Activated CD8-positive, alpha-beta memory T cell treated with anti-CD3 and anti-CD28 coated beads, Interleukin-2, amount 50 U/mL, for 24 hours (primary cell): Measurements from ENCODE around the gene PRMT6.
"Not testable (repeated sequence)": the region's sequence is repeated elsewhere in the genome, so short reads cannot be mapped to it uniquely, and the experiment has no call there.

Source experiments
- DNase-seq: peaks from one replicate; pipeline ENCODE4 v3.0.0-alpha.2; 2020; ENCODE audit errors: extremely low read depth

PRMT6 gene

GRCh38 chr1:107056426-107057196 is at the start of gene PRMT6:
Gene PRMT6, plus strand, starts transcription at chr1:107056674. Its CDS starts 42 bp downstream, at chr1:107056716.
- peak; percentile 56 for DNase-seq

- DNase-seq, result no peak
Observed at GRCh38 chr1:107009281-107009680, 47.2 kb upstream of the PRMT6 start.

GRCh38 chr1:107010582-107010981 is 45.9 kb upstream of the PRMT6 start:
- no peak for DNase-seq

GRCh38 chr1:107016376-107016978 is 40.0 kb upstream of the PRMT6 start:
- DNase-seq, result no peak

GRCh38 chr1:107018445-107018844 is 38.0 kb upstream of the PRMT6 start:
- DNase-seq, result no peak

- no peak for DNase-seq
Observed at GRCh38 chr1:107019166-107019565, 37.3 kb upstream of the PRMT6 start.

GRCh38 chr1:107038874-107039273 is 17.6 kb upstream of the PRMT6 start:
- not testable (repeated sequence) for DNase-seq

- DNase-seq, result not testable (repeated sequence)
Observed at GRCh38 chr1:107044310-107045220, 11.9 kb upstream of the PRMT6 start.

GRCh38 chr1:107047602-107048001 is 8.9 kb upstream of the PRMT6 start:
- DNase-seq, result no peak

- DNase-seq, result no peak
Observed at GRCh38 chr1:107048241-107048640, 8.2 kb upstream of the PRMT6 start.

GRCh38 chr1:107051266-107051665 is 5.2 kb upstream of the PRMT6 start:
- DNase-seq, result no peak

GRCh38 chr1:107055919-107056425 is 502 bp upstream of the PRMT6 start:
- not testable (repeated sequence) for DNase-seq

- DNase-seq, result no peak
Observed at GRCh38 chr1:107057197-107058133, 991 bp downstream of the PRMT6 start.

GRCh38 chr1:107058245-107059032 is 2.0 kb downstream of the PRMT6 start:
- DNase-seq, result no peak

GRCh38 chr1:107061886-107062285 is 5.4 kb downstream of the PRMT6 start:
- DNase-seq, result no peak

- no peak for DNase-seq
Observed at GRCh38 chr1:107073493-107073892, 17.0 kb downstream of the PRMT6 start.

- DNase-seq, result no peak
Observed at GRCh38 chr1:107076841-107077240, 20.4 kb downstream of the PRMT6 start.

GRCh38 chr1:107079249-107079648 is 22.8 kb downstream of the PRMT6 start:
- no peak for DNase-seq

GRCh38 chr1:107081102-107081501 is 24.6 kb downstream of the PRMT6 start:
- no peak for DNase-seq

- no peak for DNase-seq
Observed at GRCh38 chr1:107091418-107091817, 34.9 kb downstream of the PRMT6 start.
